ENCODE measurements around the gene TMEM240.
"Not testable (repeated sequence)": the region's sequence is repeated elsewhere in the genome, so short reads cannot be mapped to it uniquely, and the experiment has no call there.

TMEM240 gene

DNA sequence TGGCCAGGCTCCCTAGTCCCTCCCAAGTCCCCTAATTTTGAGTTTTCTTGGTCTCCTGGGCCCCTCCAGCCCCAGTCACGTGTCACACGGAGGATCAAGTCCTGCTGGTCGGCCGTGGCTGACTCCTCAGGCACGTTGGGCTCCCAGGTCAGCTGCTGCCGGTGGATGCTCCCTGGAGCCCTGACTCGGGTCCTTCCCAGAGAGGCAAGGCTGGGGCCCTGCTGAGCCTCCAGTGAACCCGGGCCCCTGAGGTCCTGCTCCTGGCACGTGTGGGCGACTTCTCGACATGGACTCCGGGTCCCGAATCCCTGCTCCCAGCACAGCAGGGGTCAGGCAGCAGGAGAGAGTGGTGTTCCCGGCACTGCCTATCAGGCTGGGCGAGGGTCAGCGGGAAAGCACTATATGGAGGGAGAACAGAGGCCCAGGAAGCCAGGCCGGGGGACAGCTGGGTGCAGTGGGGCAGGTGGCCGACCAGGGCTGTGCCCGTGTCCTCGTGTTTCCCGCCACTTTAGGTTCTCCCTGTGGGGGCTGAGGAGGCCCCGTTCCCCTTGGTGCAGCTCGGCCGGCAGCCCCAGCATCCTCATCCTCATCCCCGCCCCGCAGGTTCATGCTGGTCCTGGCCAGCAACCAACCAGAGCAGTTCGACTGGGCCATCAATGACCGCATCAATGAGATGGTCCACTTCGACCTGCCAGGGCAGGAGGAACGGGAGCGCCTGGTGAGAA lies 13.2 kb downstream of the TMEM240 start:
- peaks cover 0 to 60% (median 26%) of the 10 kb centered on the region in 5 donors for H3K36me3 ChIP-seq (ENCODE audit: control insufficient read depth in 5 of 5, insufficient read depth in 5 of 5, low read length in 5 of 5)
- no peaks in the 10 kb centered on the region for H3K27me3 ChIP-seq (ENCODE audit: control insufficient read depth in 5 of 5, insufficient read depth in 4 of 5, low read length in 5 of 5)
- peaks cover 0 to 5% (median 5%) of the 10 kb centered on the region in 5 donors for H3K9me3 ChIP-seq (ENCODE audit: control insufficient read depth in 5 of 5, low read length in 5 of 5)
- no peaks in the 10 kb centered on the region for H3K4me1 ChIP-seq (ENCODE audit: control insufficient read depth in 5 of 5, insufficient read depth in 5 of 5, low read length in 5 of 5)
- H3K9ac ChIP-seq (ENCODE audit: low read length in 5 of 5): no peak overlapping the region
- no peak overlapping the region for H3K27ac ChIP-seq (ENCODE audit: low read depth, low read length)
- H3K4me3 ChIP-seq (ENCODE audit: low read depth in 1 of 5, low read length in 5 of 5): no peak overlapping the region

DNA sequence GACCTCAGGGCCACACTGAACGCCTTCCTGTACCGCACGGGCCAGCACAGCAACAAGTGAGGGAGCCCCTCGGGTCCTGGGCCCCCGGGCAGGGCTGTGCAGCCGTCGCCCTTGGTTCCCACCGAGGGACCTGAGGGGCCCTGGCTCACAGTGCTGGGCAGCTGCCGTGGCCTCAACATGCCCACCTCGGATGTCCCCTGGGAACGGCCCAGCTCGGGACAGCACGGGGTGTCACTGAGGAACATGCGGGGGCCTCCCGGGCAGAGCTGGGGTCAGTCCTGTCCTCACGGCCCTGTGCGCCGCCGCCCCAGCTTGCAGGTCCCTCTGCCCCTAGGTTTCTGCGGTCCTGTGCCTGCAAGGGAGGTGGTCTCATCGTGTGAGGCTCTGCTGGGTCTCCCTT lies 13.9 kb downstream of the TMEM240 start:
- not testable (repeated sequence) for H3K4me3 ChIP-seq (ENCODE audit: low read depth in 1 of 5, low read length in 5 of 5); H3K27ac ChIP-seq (ENCODE audit: low read depth, low read length); H3K27me3 ChIP-seq (ENCODE audit: control insufficient read depth in 5 of 5, insufficient read depth in 4 of 5, low read length in 5 of 5); H3K4me1 ChIP-seq (ENCODE audit: control insufficient read depth in 5 of 5, insufficient read depth in 5 of 5, low read length in 5 of 5); H3K9ac ChIP-seq (ENCODE audit: low read length in 5 of 5); H3K9me3 ChIP-seq (ENCODE audit: control insufficient read depth in 5 of 5, low read length in 5 of 5)
- H3K36me3 ChIP-seq (ENCODE audit: control insufficient read depth in 5 of 5, insufficient read depth in 5 of 5, low read length in 5 of 5): peaks cover 0 to 67% (median 28%) of the 10 kb centered on the region in 5 donors

DNA sequence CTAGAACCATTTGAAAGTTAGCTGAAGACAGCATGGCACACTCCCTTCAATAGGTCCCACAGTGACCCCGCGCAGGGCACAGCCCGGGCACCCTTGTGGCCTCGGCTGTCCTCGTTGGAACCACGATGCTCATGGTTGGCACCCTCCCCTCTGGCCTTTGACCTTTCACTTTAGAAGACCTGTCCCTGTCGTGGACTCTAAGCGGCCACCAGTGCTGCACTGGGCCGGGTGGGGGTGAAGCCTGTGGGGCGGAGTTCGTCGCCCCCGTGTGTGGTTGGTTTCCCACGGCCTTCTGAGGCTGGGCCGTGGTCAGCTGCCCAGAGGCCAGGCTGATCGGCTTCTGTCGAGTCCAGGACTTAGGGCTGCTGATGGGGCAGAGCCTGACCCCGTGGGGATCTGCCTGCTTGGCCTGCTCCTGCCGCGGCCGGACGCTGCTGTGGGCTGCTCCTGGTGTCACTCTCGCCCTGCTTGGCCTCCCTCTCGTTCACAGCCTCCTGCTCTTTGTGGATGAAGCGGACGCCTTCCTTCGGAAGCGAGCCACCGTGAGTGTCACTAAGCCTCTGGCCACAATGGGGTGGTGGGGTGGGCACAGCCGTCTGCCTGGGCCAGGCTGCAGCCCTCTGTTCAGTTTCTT lies 15.6 kb downstream of the TMEM240 start:
- not testable (repeated sequence) for H3K4me1 ChIP-seq (ENCODE audit: control insufficient read depth in 5 of 5, insufficient read depth in 5 of 5, low read length in 5 of 5); H3K4me3 ChIP-seq (ENCODE audit: low read depth in 1 of 5, low read length in 5 of 5); H3K9ac ChIP-seq (ENCODE audit: low read length in 5 of 5); H3K27ac ChIP-seq (ENCODE audit: low read depth, low read length); H3K9me3 ChIP-seq (ENCODE audit: control insufficient read depth in 5 of 5, low read length in 5 of 5); H3K27me3 ChIP-seq (ENCODE audit: control insufficient read depth in 5 of 5, insufficient read depth in 4 of 5, low read length in 5 of 5)
- peaks cover 0 to 77% (median 35%) of the 10 kb centered on the region in 5 donors for H3K36me3 ChIP-seq (ENCODE audit: control insufficient read depth in 5 of 5, insufficient read depth in 5 of 5, low read length in 5 of 5)

DNA sequence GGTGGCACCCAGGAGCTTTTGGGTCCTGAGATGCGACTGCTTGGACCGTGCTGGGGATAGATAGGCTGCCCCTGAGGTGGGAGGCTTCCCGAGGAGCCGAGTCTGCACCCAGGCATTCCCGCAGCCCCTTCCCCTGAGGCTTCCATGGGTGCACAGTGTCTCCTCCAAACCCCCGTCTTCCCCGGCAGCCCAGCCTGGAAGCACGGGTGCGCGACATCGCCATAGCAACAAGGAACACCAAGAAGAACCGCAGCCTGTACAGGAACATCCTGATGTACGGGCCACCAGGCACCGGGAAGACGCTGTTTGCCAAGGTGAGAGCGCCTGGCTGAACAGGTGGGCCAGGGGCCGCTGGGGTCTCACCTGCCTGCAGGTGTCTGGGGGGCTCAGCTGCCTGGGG lies 16.8 kb downstream of the TMEM240 start:
- not testable (repeated sequence) for H3K27me3 ChIP-seq (ENCODE audit: control insufficient read depth in 5 of 5, insufficient read depth in 4 of 5, low read length in 5 of 5); H3K27ac ChIP-seq (ENCODE audit: low read depth, low read length); H3K9ac ChIP-seq (ENCODE audit: low read length in 5 of 5); H3K4me1 ChIP-seq (ENCODE audit: control insufficient read depth in 5 of 5, insufficient read depth in 5 of 5, low read length in 5 of 5); H3K4me3 ChIP-seq (ENCODE audit: low read depth in 1 of 5, low read length in 5 of 5); H3K9me3 ChIP-seq (ENCODE audit: control insufficient read depth in 5 of 5, low read length in 5 of 5)
- H3K36me3 ChIP-seq (ENCODE audit: control insufficient read depth in 5 of 5, insufficient read depth in 5 of 5, low read length in 5 of 5): peaks cover 0 to 70% (median 28%) of the 10 kb centered on the region in 5 donors

DNA sequence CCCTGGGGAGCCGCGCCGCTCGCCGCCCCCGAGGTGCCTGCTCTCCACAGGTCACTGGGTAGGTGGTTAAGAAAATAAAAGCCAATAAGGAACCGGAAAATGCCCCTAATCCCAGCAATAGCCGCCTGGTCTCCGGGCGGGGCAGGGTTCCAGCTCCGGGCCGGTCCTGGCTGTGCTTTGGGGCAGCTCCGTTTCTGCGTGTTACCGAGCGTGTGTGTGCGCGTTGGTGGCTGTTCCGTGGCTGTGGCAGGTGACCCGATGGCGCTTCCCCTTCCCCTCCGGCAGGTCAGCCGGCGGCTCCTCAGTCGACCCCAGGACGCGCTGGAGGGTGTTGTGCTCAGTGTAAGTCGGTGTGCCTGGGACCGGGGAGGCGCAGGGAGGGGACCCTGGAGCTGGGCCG lies 17.2 kb downstream of the TMEM240 start:
- H3K27ac ChIP-seq (ENCODE audit: low read depth, low read length); H3K9ac ChIP-seq (ENCODE audit: low read length in 5 of 5); H3K4me1 ChIP-seq (ENCODE audit: control insufficient read depth in 5 of 5, insufficient read depth in 5 of 5, low read length in 5 of 5); H3K27me3 ChIP-seq (ENCODE audit: control insufficient read depth in 5 of 5, insufficient read depth in 4 of 5, low read length in 5 of 5); H3K9me3 ChIP-seq (ENCODE audit: control insufficient read depth in 5 of 5, low read length in 5 of 5); H3K4me3 ChIP-seq (ENCODE audit: low read depth in 1 of 5, low read length in 5 of 5): not testable (repeated sequence)
- peaks cover 0 to 70% (median 29%) of the 10 kb centered on the region in 5 donors for H3K36me3 ChIP-seq (ENCODE audit: control insufficient read depth in 5 of 5, insufficient read depth in 5 of 5, low read length in 5 of 5)

DNA sequence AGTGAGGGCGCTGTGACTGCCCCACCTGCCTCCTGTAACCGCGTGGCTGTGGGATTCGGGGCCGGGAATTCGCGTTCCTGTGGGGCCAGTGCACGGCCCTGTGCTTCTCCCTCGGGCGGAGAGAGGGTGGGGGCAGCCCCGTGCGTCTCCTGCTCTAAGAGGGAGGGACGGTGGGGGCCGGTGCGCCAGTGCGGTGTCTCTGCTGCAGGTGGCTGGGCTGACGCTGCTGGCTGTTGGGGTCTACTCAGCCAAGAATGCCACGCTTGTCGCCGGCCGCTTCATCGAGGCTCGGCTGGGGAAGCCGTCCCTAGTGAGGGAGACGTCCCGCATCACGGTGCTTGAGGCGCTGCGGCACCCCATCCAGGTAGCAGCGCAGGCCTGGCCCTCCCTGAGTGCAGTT lies 17.9 kb downstream of the TMEM240 start:
- not testable (repeated sequence) for H3K27me3 ChIP-seq (ENCODE audit: control insufficient read depth in 5 of 5, insufficient read depth in 4 of 5, low read length in 5 of 5); H3K4me3 ChIP-seq (ENCODE audit: low read depth in 1 of 5, low read length in 5 of 5); H3K27ac ChIP-seq (ENCODE audit: low read depth, low read length); H3K9ac ChIP-seq (ENCODE audit: low read length in 5 of 5); H3K4me1 ChIP-seq (ENCODE audit: control insufficient read depth in 5 of 5, insufficient read depth in 5 of 5, low read length in 5 of 5); H3K9me3 ChIP-seq (ENCODE audit: control insufficient read depth in 5 of 5, low read length in 5 of 5)
- H3K36me3 ChIP-seq (ENCODE audit: control insufficient read depth in 5 of 5, insufficient read depth in 5 of 5, low read length in 5 of 5): peaks cover 0 to 71% (median 31%) of the 10 kb centered on the region in 5 donors

DNA sequence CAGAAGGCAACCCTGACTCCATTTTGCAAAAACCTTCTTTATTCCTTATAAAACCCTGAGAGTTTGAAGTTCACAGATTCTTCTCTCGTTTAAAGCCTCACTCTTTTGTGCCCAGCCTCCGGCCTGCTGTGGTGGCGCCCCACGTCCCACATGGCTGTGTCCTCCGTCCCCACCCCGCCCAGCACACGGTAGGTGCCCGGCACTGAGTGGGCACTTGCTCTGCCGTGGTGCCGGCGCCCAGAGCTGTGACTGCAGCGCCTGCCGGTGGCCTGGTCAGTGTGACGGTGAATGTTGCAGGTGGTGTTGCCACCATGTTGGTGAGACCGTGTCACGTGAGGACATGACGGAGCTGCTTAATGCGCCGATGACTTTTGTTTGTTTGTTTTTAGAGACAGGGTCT lies 19.1 kb downstream of the TMEM240 start:
- Histone ChIP-seq H3K9ac (ENCODE audit: low read length in 5 of 5) (no peak overlapping the region), H3K4me3 (ENCODE audit: low read depth in 1 of 5, low read length in 5 of 5) (no peak overlapping the region), H3K4me1 (ENCODE audit: control insufficient read depth in 5 of 5, insufficient read depth in 5 of 5, low read length in 5 of 5) (no peaks in the 10 kb centered on the region), H3K27ac (ENCODE audit: low read depth, low read length) (no peak overlapping the region), H3K27me3 (ENCODE audit: control insufficient read depth in 5 of 5, insufficient read depth in 4 of 5, low read length in 5 of 5) (no peaks in the 10 kb centered on the region), H3K9me3 (ENCODE audit: control insufficient read depth in 5 of 5, low read length in 5 of 5) (no peaks in the 10 kb centered on the region), H3K36me3 (ENCODE audit: control insufficient read depth in 5 of 5, insufficient read depth in 5 of 5, low read length in 5 of 5) (peaks cover 0 to 68% (median 26%) of the 10 kb centered on the region in 5 donors)

DNA sequence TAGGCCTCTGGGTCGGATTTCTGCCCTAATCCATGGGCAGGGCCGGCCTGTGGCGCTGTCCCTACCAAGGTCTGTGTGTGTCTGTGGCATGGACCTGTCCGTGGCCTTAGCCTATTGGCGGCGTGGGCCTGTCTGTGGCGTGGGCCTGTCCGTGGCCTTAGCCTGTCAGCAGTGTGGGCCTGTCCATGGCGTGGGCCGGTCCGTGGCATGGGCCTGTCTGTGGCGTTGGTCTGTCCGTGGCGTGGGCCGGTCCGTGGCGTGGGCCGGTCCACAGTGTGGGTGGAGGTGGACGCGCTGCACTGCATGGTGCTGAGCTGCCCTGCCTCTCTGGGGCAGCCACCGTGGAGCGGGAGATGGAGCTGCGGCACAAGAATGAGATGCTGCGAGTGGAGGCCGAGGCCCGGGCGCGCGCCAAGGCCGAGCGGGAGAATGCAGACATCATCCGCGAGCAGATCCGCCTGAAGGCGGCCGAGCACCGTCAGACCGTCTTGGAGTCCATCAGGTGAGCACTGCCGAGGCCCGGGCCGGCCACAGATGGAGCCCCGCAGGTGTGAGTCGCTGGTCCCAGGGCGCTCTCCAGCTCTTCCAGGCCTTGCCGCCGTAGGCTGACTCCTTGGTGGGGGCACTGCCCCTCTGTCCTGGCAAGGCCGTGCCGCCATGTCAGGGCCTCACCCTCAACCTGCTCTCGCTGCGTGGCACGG lies 20.5 kb downstream of the TMEM240 start:
- not testable (repeated sequence) for H3K27me3 ChIP-seq (ENCODE audit: control insufficient read depth in 5 of 5, insufficient read depth in 4 of 5, low read length in 5 of 5); H3K9me3 ChIP-seq (ENCODE audit: control insufficient read depth in 5 of 5, low read length in 5 of 5); H3K4me3 ChIP-seq (ENCODE audit: low read depth in 1 of 5, low read length in 5 of 5); H3K4me1 ChIP-seq (ENCODE audit: control insufficient read depth in 5 of 5, insufficient read depth in 5 of 5, low read length in 5 of 5); H3K27ac ChIP-seq (ENCODE audit: low read depth, low read length); H3K9ac ChIP-seq (ENCODE audit: low read length in 5 of 5)
- H3K36me3 ChIP-seq (ENCODE audit: control insufficient read depth in 5 of 5, insufficient read depth in 5 of 5, low read length in 5 of 5): peaks cover 0 to 60% (median 24%) of the 10 kb centered on the region in 5 donors

DNA sequence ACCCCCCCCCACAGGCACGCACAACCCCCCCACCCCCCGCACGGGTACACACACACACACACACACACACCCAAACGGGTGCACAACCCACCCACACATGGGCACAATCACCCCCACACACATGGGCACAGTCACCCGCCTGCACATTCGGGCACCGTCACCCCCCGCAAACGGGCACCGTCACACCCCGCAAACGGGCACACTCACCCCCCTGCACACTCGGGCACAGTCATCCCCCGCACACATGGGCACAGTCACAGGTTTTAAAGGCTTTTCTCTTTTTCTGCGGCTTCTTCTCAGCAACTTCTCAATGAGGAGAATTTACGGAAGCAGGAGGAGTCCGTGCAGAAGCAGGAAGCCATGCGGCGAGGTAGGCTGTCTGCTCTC lies 21.8 kb downstream of the TMEM240 start:
- not testable (repeated sequence) for H3K27me3 ChIP-seq (ENCODE audit: control insufficient read depth in 5 of 5, insufficient read depth in 4 of 5, low read length in 5 of 5); H3K9me3 ChIP-seq (ENCODE audit: control insufficient read depth in 5 of 5, low read length in 5 of 5); H3K4me1 ChIP-seq (ENCODE audit: control insufficient read depth in 5 of 5, insufficient read depth in 5 of 5, low read length in 5 of 5); H3K9ac ChIP-seq (ENCODE audit: low read length in 5 of 5); H3K4me3 ChIP-seq (ENCODE audit: low read depth in 1 of 5, low read length in 5 of 5); H3K27ac ChIP-seq (ENCODE audit: low read depth, low read length)
- H3K36me3 ChIP-seq (ENCODE audit: control insufficient read depth in 5 of 5, insufficient read depth in 5 of 5, low read length in 5 of 5): peaks cover 0 to 54% (median 21%) of the 10 kb centered on the region in 5 donors

DNA sequence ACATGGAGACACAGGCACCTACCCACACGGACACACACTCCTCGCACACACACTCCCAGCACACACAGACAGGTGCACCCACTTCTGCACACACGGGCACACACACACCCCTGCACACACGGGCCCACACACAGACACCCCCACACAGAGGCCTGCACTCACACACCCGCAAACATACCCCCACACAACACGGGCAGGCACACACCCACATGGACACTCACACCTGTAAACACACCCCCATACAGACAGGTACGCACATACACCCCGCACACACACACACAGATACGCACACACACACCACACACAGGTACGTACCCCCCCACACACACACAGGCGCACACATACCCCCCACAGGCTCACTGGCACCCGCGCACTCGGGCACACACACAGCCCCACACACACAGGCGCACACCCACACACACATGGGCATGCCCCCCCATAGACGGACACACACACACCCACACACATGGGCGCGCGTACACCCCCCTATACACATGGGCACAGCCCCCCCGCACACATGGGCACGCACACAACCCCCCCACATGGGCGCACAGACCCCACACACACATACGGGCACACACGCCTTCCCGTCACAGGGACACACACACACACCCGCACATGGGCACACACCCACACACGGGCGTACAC lies 22.3 kb downstream of the TMEM240 start:
- Histone ChIP-seq H3K4me1 (ENCODE audit: control insufficient read depth in 5 of 5, insufficient read depth in 5 of 5, low read length in 5 of 5) (peaks cover 0 to 5% (median 3%) of the 10 kb centered on the region in 5 donors), H3K36me3 (ENCODE audit: control insufficient read depth in 5 of 5, insufficient read depth in 5 of 5, low read length in 5 of 5) (peaks cover 0 to 49% (median 21%) of the 10 kb centered on the region in 5 donors), H3K27ac (ENCODE audit: low read depth, low read length) (no peak overlapping the region), H3K4me3 (ENCODE audit: low read depth in 1 of 5, low read length in 5 of 5) (no peak overlapping the region), H3K9ac (ENCODE audit: low read length in 5 of 5) (no peak overlapping the region), H3K27me3 (ENCODE audit: control insufficient read depth in 5 of 5, insufficient read depth in 4 of 5, low read length in 5 of 5) (no peaks in the 10 kb centered on the region), H3K9me3 (ENCODE audit: control insufficient read depth in 5 of 5, low read length in 5 of 5) (no peaks in the 10 kb centered on the region)

All from subcutaneous abdominal adipose tissue (tissue), 5 donors.